Panc1 (cell line): ENCODE measurements around the gene ZNF135. TPM values are rescaled to one million over a fixed set of nuclear protein-coding genes. Genes with fewer than 3 reads are reported as not detected.

ENCODE experiments used
- ATAC-seq: fragments of 200-7000 bp; cut with Tn5 transposase; 2 replicates; pipeline ENCODE4 v1.9.1; 2020; ENCODE audit warnings: mild to moderate bottlenecking, moderate library complexity
- BruUV-seq: library from RNA; stranded (reverse); fragments of 400-500 nt; replicated peaks from 2 replicates; lab custom pipeline; 2021; lab: Mats Ljungman, UMichigan
- CTCF ChIA-PET: fragments of 300-600 bp; sonication (Branson Sonifier 250); formaldehyde crosslinking; loops from one replicate; lab custom pipeline; 2022; ENCODE audit warnings: antibody characterized with exemption; lab: Charles Lee
- POLR2A ChIA-PET: fragments of 300-600 bp; sonication (Branson Sonifier 250); formaldehyde crosslinking; loops from one replicate; lab custom pipeline; 2022; ENCODE audit warnings: antibody characterized with exemption; lab: Charles Lee
- DNase-seq: peaks from one replicate; pipeline ENCODE4 v3.0.0-alpha.2; 2010; ENCODE audit warnings: low read depth, low spot score
- H3K27ac ChIP-seq: 2 replicates; pipeline ENCODE4 v1.5.1; 2011; ENCODE audit warnings: mild to moderate bottlenecking, low read length, inconsistent platforms
- H3K27me3 ChIP-seq: fragments of 200-500 bp; sonication (Bioruptor generic); 2 replicates; pipeline ENCODE4 v1.6.0; 2014; ENCODE audit warnings: low read length, inconsistent platforms; ENCODE audit not compliant: control insufficient read depth, insufficient read depth
- H3K36me3 ChIP-seq: fragments of 200-500 bp; sonication (Bioruptor generic); 2 replicates; pipeline ENCODE4 v1.5.1; 2014; ENCODE audit warnings: inconsistent platforms, mild to moderate bottlenecking, low read length, moderate library complexity; ENCODE audit not compliant: control insufficient read depth, insufficient read depth
- H3K4me1 ChIP-seq: 2 replicates; pipeline ENCODE4 v1.5.1; 2011; ENCODE audit warnings: inconsistent platforms, mild to moderate bottlenecking, low read length, moderate library complexity; ENCODE audit not compliant: control insufficient read depth, insufficient read depth
- H3K4me3 ChIP-seq, 2 experiments: 2 replicates each; pipeline ENCODE4 v1.5.1; 2011 to 2012; ENCODE audit warnings: low read depth in 2 of 2, low read length in 2 of 2, mild to moderate bottlenecking in 2 of 2, inconsistent platforms in 1 of 2, moderate library complexity in 1 of 2
- H3K9me3 ChIP-seq: fragments of 200-500 bp; sonication (Bioruptor generic); 2 replicates; pipeline ENCODE4 v1.5.1; 2014; ENCODE audit warnings: low read depth, mild to moderate bottlenecking, inconsistent platforms, low read length, moderate library complexity; ENCODE audit not compliant: control insufficient read depth, insufficient read depth
- POLR2AphosphoS5 ChIP-seq: IDR thresholded peaks from 2 replicates; pipeline ENCODE4 v1.6.1; 2012; ENCODE audit warnings: mild to moderate bottlenecking, low read depth, low read length, moderate library complexity
- SIN3A ChIP-seq: IDR thresholded peaks from 2 replicates; pipeline ENCODE4 v1.6.1; 2012; ENCODE audit warnings: low read depth, mild to moderate bottlenecking, low read length, moderate library complexity, borderline replicate concordance; ENCODE audit not compliant: insufficient read depth
- TCF7L2 ChIP-seq: IDR thresholded peaks from 2 replicates; pipeline ENCODE4 v1.6.1; 2011; ENCODE audit warnings: mild to moderate bottlenecking, low read depth, low read length, inconsistent platforms
- in situ Hi-C: cut with HindIII; loops from 2 replicates; pipeline ENCODE4 v1.10.0; 2016; ENCODE audit warnings: low sequenced_read_pairs, low pct_unique_long_range_greater_than_20kb
- intact Hi-C: fragments of 100-400 bp; cut with micrococcal nuclease; formaldehyde crosslinking; loops from one replicate; pipeline ENCODE4 v1.10.0; 2022; ENCODE audit not compliant: unreplicated experiment
- total RNA-seq: library from RNA; stranded (reverse); gene quantifications from one replicate; pipeline ENCODE4 v1.2.1, GENCODE V29; 2021; ENCODE audit not compliant: unreplicated experiment
- TF ChIP-seq, protein P1 (sequence below), 2 experiments: IDR thresholded peaks; 2 replicates each; pipeline ENCODE4 v1.6.1; 2011 to 2012; ENCODE audit warnings: low read depth in 2 of 2, control low read depth in 1 of 2, low read length in 1 of 2, mild to moderate bottlenecking in 1 of 2, moderate library complexity in 1 of 2; ENCODE audit not compliant: insufficient read depth in 1 of 2
- TF ChIP-seq, protein P2 (sequence below): fragments of 450-650 bp; IDR thresholded peaks from 2 replicates; pipeline ENCODE4 v1.5.1; 2017; ENCODE audit warnings: mild to moderate bottlenecking

Gene ZNF135
- total RNA-seq, 1 experiment from 2014 or later, result not detected

DNA sequence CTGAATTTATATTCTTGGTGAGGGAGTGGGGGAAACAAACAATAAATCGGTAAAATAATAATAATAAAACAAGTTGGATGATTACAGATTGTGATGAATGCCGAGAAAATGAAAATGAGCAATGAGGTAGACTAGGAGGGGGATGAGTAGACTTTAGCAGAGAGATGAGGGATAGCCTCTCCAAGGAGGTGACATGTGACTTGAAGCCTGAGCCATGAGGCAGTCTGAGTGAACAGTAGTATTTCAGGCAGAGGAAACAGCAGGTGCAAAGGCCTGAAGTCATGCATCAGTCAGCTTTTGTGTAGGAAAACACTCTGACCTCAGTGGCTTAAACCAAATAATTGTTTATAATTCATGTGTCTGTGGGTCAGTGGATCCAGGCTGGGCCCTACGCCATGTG lies 4.6 kb downstream of the ZNF135 start:
- ChIA-PET POLR2A (no interaction called here), CTCF (no interaction called here)
- Histone ChIP-seq H3K27ac (no peak overlapping the region), H3K27me3 (no peaks in the 10 kb centered on the region), H3K9me3 (peaks cover 31% of the 10 kb centered on the region; the same call in 1 of the 2 replicates), H3K4me1 (no peaks in the 10 kb centered on the region), H3K4me3 (no peak overlapping the region), H3K36me3 (no peaks in the 10 kb centered on the region)
- ATAC-seq (no peak), DNase-seq (no peak)
- BruUV-seq, result no TSS peak
- intact Hi-C loops (no loop called here), in situ Hi-C loops (no loop called here)
- TF ChIP-seq, protein P1, sequence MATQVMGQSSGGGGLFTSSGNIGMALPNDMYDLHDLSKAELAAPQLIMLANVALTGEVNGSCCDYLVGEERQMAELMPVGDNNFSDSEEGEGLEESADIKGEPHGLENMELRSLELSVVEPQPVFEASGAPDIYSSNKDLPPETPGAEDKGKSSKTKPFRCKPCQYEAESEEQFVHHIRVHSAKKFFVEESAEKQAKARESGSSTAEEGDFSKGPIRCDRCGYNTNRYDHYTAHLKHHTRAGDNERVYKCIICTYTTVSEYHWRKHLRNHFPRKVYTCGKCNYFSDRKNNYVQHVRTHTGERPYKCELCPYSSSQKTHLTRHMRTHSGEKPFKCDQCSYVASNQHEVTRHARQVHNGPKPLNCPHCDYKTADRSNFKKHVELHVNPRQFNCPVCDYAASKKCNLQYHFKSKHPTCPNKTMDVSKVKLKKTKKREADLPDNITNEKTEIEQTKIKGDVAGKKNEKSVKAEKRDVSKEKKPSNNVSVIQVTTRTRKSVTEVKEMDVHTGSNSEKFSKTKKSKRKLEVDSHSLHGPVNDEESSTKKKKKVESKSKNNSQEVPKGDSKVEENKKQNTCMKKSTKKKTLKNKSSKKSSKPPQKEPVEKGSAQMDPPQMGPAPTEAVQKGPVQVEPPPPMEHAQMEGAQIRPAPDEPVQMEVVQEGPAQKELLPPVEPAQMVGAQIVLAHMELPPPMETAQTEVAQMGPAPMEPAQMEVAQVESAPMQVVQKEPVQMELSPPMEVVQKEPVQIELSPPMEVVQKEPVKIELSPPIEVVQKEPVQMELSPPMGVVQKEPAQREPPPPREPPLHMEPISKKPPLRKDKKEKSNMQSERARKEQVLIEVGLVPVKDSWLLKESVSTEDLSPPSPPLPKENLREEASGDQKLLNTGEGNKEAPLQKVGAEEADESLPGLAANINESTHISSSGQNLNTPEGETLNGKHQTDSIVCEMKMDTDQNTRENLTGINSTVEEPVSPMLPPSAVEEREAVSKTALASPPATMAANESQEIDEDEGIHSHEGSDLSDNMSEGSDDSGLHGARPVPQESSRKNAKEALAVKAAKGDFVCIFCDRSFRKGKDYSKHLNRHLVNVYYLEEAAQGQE (IDR thresholded peaks at IDR 0.05; ENCODE audit: insufficient read depth in 1 of 2, low read depth in 2 of 2, low read length in 1 of 2), result no peak
- no peak for TF ChIP-seq SIN3A
- no peak for TF ChIP-seq POLR2AphosphoS5
- TF ChIP-seq TCF7L2, result no peak
- TF ChIP-seq, protein P2, sequence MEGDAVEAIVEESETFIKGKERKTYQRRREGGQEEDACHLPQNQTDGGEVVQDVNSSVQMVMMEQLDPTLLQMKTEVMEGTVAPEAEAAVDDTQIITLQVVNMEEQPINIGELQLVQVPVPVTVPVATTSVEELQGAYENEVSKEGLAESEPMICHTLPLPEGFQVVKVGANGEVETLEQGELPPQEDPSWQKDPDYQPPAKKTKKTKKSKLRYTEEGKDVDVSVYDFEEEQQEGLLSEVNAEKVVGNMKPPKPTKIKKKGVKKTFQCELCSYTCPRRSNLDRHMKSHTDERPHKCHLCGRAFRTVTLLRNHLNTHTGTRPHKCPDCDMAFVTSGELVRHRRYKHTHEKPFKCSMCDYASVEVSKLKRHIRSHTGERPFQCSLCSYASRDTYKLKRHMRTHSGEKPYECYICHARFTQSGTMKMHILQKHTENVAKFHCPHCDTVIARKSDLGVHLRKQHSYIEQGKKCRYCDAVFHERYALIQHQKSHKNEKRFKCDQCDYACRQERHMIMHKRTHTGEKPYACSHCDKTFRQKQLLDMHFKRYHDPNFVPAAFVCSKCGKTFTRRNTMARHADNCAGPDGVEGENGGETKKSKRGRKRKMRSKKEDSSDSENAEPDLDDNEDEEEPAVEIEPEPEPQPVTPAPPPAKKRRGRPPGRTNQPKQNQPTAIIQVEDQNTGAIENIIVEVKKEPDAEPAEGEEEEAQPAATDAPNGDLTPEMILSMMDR, result no peak

DNA sequence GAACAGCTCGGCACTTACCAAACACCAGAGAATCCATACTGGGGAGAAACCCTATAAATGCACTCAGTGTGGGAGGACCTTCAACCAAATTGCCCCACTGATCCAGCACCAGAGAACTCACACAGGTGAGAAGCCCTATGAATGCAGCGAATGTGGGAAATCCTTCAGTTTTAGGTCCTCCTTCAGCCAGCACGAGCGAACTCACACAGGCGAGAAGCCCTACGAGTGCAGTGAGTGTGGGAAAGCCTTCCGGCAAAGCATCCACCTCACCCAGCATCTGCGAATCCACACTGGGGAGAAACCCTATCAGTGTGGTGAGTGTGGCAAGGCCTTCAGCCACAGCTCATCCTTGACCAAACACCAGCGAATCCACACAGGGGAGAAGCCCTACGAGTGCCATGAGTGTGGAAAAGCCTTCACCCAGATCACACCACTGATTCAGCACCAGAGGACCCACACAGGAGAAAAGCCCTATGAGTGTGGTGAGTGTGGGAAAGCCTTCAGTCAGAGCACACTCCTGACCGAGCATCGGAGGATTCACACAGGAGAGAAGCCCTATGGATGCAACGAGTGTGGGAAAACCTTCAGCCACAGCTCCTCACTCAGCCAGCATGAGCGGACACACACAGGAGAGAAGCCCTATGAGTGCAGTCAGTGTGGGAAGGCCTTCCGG lies 8.3 kb downstream of the ZNF135 start:
- ATAC-seq, result no peak
- TF ChIP-seq, protein P2, result no peak
- TF ChIP-seq, protein P1 (IDR thresholded peaks at IDR 0.05; ENCODE audit: insufficient read depth in 1 of 2, low read depth in 2 of 2, low read length in 1 of 2), result no peak
- no peak for TF ChIP-seq SIN3A
- H3K9me3 ChIP-seq, result peaks cover 39% of the 10 kb centered on the region; the same call in 1 of the 2 replicates
- ChIA-PET CTCF (no interaction called here), POLR2A (no interaction called here)
- no peak overlapping the region for H3K27ac ChIP-seq
- in situ Hi-C loops (no loop called here), intact Hi-C loops (no loop called here)
- BruUV-seq, result no TSS peak
- no peak for DNase-seq
- no peaks in the 10 kb centered on the region for H3K36me3 ChIP-seq
- no peaks in the 10 kb centered on the region for H3K4me1 ChIP-seq
- H3K27me3 ChIP-seq, result no peaks in the 10 kb centered on the region
- H3K4me3 ChIP-seq, result no peak overlapping the region
